NT2/D1 (cell line): ENCODE results near the gene ABTB2.

Experiments used
- SUZ12 ChIP-seq: IDR thresholded peaks from 2 replicates; pipeline ENCODE4 v1.6.1; 2011; ENCODE audit not compliant: insufficient read length, insufficient read depth; ENCODE audit errors: extremely low read depth
- YY1 ChIP-seq: IDR thresholded peaks from 2 replicates; pipeline ENCODE4 v1.6.1; 2011; ENCODE audit not compliant: insufficient read length, insufficient read depth
- ZNF274 ChIP-seq: IDR thresholded peaks from 2 replicates; pipeline ENCODE4 v1.6.1; 2011; ENCODE audit warnings: mild to moderate bottlenecking, low read depth, low read length

GRCh38 chr11:34184505-34185015 lies 173.2 kb downstream of the ABTB2 start:
- TF ChIP-seq SUZ12 (no peak), ZNF274 (no peak), YY1 (no peak)
